Stimulated activated CD4-positive, alpha-beta T cell treated with anti-CD3 and anti-CD28 coated beads, Interleukin-2, amount 100 ng/mL, for 48 hours (primary cell): ENCODE results near the gene MATN1.

Source experiments
- DNase-seq, 2 donors: peaks; one replicate each; pipeline ENCODE4 v3.0.0-alpha.2; 2020

The MATN1 gene

GRCh38 chr1:30757352-30758120, 34.2 kb upstream of the MATN1 start, which contains the start of gene LAPTM5:
Gene LAPTM5 (minus strand): TSS chr1:30757774. CDS start chr1:30757745, 29 bp downstream.
- no peak for DNase-seq

GRCh38 chr1:30756545-30757351, 33.4 kb upstream of the MATN1 start:
- DNase-seq = peak; percentile 54 to 55

- no peak for DNase-seq
Measured at GRCh38 chr1:30756206-30756544, 32.8 kb upstream of the MATN1 start.

- no peak for DNase-seq
Measured at GRCh38 chr1:30755746-30756145, 32.4 kb upstream of the MATN1 start.

GRCh38 chr1:30755334-30755733, 31.9 kb upstream of the MATN1 start:
- DNase-seq = no peak

GRCh38 chr1:30754684-30755171, 31.3 kb upstream of the MATN1 start:
- DNase-seq = no peak

GRCh38 chr1:30753660-30754123, 30.3 kb upstream of the MATN1 start:
- no peak for DNase-seq

GRCh38 chr1:30753118-30753517, 29.7 kb upstream of the MATN1 start:
- DNase-seq = no peak

- no peak for DNase-seq
Measured at GRCh38 chr1:30752651-30752908, 29.2 kb upstream of the MATN1 start.

GRCh38 chr1:30751830-30752650, 28.7 kb upstream of the MATN1 start:
- no peak for DNase-seq

GRCh38 chr1:30750731-30751291, 27.4 kb upstream of the MATN1 start:
- no peak for DNase-seq

GRCh38 chr1:30749691-30750583, 26.6 kb upstream of the MATN1 start:
- DNase-seq = no peak

- DNase-seq = no peak
Measured at GRCh38 chr1:30748699-30749401, 25.5 kb upstream of the MATN1 start.

- DNase-seq = no peak
Measured at GRCh38 chr1:30748098-30748698, 24.8 kb upstream of the MATN1 start.

- DNase-seq = no peak
Measured at GRCh38 chr1:30747033-30748008, 23.9 kb upstream of the MATN1 start.

- DNase-seq = no peak
Measured at GRCh38 chr1:30746212-30747032, 23.0 kb upstream of the MATN1 start.

GRCh38 chr1:30745834-30746208, 22.4 kb upstream of the MATN1 start:
- DNase-seq = no peak

- DNase-seq = no peak
Measured at GRCh38 chr1:30745156-30745833, 21.9 kb upstream of the MATN1 start.
